Left ventricle myocardium inferior (tissue), 1 donor: ENCODE data around the gene ORMDL3. TPM values are rescaled to one million over a fixed set of nuclear protein-coding genes. Genes with fewer than 3 reads are reported as not detected.

ENCODE experiments used
- DNase-seq: peaks from one replicate; pipeline ENCODE4 v3.0.0-alpha.2; 2020
- H3K27ac ChIP-seq: fragments of 200-600 bp; replicated peaks from 2 replicates; pipeline ENCODE4 v1.8.0; 2021
- H3K27me3 ChIP-seq: fragments of 200-600 bp; 2 replicates; pipeline ENCODE4 v1.8.0; 2021; ENCODE audit warnings: low read depth
- H3K36me3 ChIP-seq: fragments of 200-600 bp; 2 replicates; pipeline ENCODE4 v1.8.0; 2021
- H3K4me1 ChIP-seq: fragments of 200-600 bp; 2 replicates; pipeline ENCODE4 v1.8.0; 2021
- H3K4me3 ChIP-seq: fragments of 200-600 bp; 2 replicates; pipeline ENCODE4 v1.8.0; 2021; ENCODE audit warnings: mild to moderate bottlenecking, moderate library complexity
- H3K9me3 ChIP-seq: fragments of 200-600 bp; replicated peaks from 2 replicates; pipeline ENCODE4 v1.8.0; 2021
- intact Hi-C: fragments of 100-400 bp; cut with micrococcal nuclease; formaldehyde crosslinking; loops from one replicate; pipeline ENCODE4 v1.11.0; 2022
- total RNA-seq: library from RNA; stranded (reverse); fragmentation: NEBNext Ultra II Directional; extraction: Animal tissue kit (Norgen Biotek cat#: 25700); gene quantifications from one replicate; pipeline ENCODE4 v1.2.1, GENCODE V29; 2021
- TF ChIP-seq, protein P1 (sequence below): fragments of 200-600 bp; IDR thresholded peaks from 2 replicates; pipeline ENCODE4 v1.8.0; 2021; ENCODE audit warnings: antibody characterized with exemption, mild to moderate bottlenecking, borderline replicate concordance
- donor health status: DM: no; HTN: yes; CAD: no; lungs with severe emphysema.

The ORMDL3 gene
- total RNA-seq, 1 donor from 2014 or later: 44.7 TPM

DNA sequence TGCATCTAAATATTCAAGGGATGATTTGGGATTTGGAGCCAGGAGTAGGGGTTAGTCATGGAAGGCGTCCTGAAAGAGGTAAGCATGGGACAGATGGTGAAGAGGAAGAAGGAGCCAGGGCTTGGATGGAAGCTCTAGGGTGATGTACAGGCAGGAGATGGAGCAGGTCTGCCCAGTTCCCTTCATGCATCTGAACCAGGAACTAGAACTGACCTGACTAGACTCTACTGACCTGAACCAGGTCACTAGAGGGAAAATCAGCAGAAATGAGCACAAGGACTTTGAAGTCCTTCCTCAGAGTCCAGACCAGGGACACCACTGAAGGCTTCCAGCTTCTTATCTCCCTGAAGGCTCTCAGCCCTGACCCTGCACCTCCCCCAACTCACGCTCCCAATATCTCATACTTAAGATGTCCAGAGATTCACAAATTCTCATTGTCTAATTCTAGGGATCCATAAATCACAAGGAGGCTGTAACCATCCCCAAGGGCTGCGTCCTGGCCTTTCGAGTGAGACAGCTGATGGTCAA is 43.7 kb upstream of the ORMDL3 start:
- Histone ChIP-seq H3K4me3 (no peak overlapping the region), H3K36me3 (no peaks in the 10 kb centered on the region), H3K27me3 (peaks cover 71% of the 10 kb centered on the region), H3K9me3 (no peaks in the 10 kb centered on the region), H3K27ac (no peak overlapping the region), H3K4me1 (no peaks in the 10 kb centered on the region)
- intact Hi-C loops: no loop called here
- TF ChIP-seq, protein P1, sequence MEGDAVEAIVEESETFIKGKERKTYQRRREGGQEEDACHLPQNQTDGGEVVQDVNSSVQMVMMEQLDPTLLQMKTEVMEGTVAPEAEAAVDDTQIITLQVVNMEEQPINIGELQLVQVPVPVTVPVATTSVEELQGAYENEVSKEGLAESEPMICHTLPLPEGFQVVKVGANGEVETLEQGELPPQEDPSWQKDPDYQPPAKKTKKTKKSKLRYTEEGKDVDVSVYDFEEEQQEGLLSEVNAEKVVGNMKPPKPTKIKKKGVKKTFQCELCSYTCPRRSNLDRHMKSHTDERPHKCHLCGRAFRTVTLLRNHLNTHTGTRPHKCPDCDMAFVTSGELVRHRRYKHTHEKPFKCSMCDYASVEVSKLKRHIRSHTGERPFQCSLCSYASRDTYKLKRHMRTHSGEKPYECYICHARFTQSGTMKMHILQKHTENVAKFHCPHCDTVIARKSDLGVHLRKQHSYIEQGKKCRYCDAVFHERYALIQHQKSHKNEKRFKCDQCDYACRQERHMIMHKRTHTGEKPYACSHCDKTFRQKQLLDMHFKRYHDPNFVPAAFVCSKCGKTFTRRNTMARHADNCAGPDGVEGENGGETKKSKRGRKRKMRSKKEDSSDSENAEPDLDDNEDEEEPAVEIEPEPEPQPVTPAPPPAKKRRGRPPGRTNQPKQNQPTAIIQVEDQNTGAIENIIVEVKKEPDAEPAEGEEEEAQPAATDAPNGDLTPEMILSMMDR: no peak
- no peak for DNase-seq

DNA sequence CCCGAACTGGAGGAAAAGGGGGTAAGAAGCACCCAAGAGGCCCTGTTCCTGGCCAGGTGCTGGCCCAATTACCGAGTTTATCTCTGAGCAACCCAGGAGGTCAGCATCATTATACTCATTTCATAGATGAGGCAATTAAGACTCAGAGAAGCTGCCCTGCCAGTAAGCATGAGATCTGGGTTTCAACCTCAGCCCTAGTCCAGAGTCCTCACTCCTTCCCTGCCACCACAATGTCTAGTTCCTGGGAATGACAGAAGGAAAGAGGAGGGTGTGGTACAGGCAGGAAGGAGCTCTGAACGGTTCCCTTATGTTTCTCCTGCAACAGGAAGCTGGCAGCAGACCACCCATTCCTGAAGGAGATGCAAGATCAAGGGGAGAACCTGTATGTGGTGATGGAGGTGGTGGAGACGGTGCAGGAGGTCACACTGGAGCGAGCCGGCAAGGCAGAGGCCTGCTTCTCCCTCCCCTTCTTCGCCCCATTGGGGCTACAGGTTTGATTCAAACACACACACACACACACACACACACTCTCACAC is 42.8 kb upstream of the ORMDL3 start:
- Histone ChIP-seq H3K4me1 (no peaks in the 10 kb centered on the region), H3K36me3 (no peaks in the 10 kb centered on the region), H3K9me3 (no peaks in the 10 kb centered on the region), H3K27me3 (peaks cover 68% of the 10 kb centered on the region), H3K27ac (no peak overlapping the region), H3K4me3 (no peak overlapping the region)
- DNase-seq: no peak
- TF ChIP-seq, protein P1: no peak
- intact Hi-C loops: no loop called here

DNA sequence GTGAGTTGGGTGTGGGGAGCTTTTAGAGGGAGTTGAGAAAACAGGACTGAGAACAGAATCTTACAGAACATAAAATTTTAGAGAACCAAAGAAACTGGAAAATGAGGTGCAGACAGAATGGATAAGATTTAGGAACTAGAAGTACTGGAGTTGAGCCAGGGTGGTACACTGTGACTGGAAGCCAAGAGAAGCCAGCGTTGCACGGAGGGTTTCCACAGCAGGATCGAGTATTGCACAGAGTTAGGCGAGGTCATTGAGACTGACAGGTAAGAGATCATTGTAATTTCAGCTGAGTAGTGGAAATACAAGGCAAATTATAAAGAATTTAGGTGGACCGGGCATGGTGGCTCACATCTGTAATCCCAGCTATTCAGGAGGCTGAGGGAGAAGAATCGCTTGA is 42.0 kb upstream of the ORMDL3 start:
- Histone ChIP-seq H3K4me3 (no peak overlapping the region), H3K9me3 (no peaks in the 10 kb centered on the region), H3K27me3 (peaks cover 65% of the 10 kb centered on the region), H3K36me3 (no peaks in the 10 kb centered on the region), H3K4me1 (no peaks in the 10 kb centered on the region), H3K27ac (no peak overlapping the region)
- no peak for DNase-seq
- intact Hi-C loops: no loop called here
- TF ChIP-seq, protein P1: no peak

DNA sequence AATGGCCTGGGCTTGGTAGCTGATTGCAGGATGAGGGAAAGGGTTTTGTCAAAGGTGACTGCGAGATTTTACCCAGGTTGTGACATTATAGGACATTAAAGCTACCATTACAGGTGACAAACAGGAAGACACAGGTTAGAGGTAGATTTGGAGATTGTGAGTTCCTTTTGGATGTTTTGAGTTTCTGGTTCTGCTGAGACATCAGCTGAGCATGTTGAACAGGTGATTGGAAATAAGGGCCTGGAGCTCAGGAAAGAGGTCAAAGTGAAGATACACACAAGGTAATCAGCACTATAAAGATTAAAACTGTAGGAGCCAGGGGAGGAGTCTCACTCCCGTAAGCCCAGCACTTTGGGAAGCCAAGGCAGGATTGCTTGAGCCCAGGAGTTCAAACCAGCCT is 41.4 kb upstream of the ORMDL3 start:
- Histone ChIP-seq H3K27ac (no peak overlapping the region), H3K4me3 (no peak overlapping the region), H3K36me3 (no peaks in the 10 kb centered on the region), H3K9me3 (no peaks in the 10 kb centered on the region), H3K27me3 (peaks cover 65% of the 10 kb centered on the region), H3K4me1 (no peaks in the 10 kb centered on the region)
- TF ChIP-seq, protein P1: no peak
- no peak for DNase-seq
- intact Hi-C loops: no loop called here

DNA sequence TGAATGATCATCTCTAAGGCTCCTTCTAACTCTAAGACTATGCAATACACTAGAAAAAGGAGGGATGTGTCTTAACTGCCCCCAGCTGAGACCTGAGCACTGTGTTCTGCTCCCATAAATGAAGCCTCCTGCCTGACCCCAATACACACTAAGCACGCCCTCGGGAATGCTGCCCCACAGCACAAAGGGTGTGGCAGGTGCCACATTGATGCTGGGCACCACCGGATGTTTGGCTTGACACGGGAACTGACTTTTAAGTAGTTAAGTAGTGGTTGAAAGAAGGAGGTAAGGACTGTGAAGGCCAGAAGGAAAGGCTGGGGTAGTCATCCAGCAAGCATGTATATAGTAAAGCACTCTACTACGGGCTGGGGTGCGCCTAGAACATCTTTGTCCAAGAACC is 39.4 kb upstream of the ORMDL3 start:
- Histone ChIP-seq H3K27me3 (peaks cover 66% of the 10 kb centered on the region), H3K9me3 (no peaks in the 10 kb centered on the region), H3K27ac (peak overlapping the region; percentile 23), H3K4me1 (no peaks in the 10 kb centered on the region), H3K36me3 (no peaks in the 10 kb centered on the region), H3K4me3 (no peak overlapping the region)
- no peak for DNase-seq
- intact Hi-C loops: no loop called here
- TF ChIP-seq, protein P1: no peak
